Right lobe of liver (tissue), 4 donors: ENCODE measurements around the gene PTPRN2.

Source experiments
- CTCF ChIP-seq, 4 donors: fragments of 200-600 bp in 3 of 4; fragments of 450-650 bp in 1 of 4; IDR thresholded peaks; one replicate each; pipeline versions ENCODE4 v1.5.1 to v1.8.0; 2016 to 2022; ENCODE audit warnings: antibody characterized with exemption in 4 of 4, mild to moderate bottlenecking in 2 of 4
- POLR2A ChIP-seq: fragments of 450-650 bp; IDR thresholded peaks from one replicate; pipeline ENCODE4 v1.6.1; 2017; ENCODE audit warnings: antibody characterized with exemption, mild to moderate bottlenecking
- donor health status: DM: no; HTN: no; CAD: no.
- donor health status: DM: no; HTN: no; CAD: no.
- donor health status: DM: no; HTN: yes; CAD: no.

DNA sequence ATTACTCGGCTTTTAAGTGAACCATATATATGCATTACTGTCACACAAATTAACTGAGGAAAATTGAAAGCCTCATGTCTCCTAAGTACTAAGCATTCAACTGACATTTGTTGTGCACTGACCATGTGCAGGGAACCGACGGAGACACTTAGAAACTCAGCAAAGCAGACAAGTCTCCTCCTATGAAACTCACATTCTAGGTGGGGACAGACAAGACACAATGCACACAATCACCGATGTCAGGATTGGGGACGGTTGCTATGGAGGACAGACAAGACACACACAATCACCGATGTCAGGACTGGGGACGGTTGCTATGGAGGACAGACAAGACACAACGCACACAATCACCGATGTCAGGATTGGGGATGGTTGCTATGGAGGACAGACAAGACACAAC, 134.0 kb downstream of the PTPRN2 start:
- TF ChIP-seq CTCF (IDR thresholded peaks at IDR 0.05) (no peak), POLR2A (no peak)
